Eye (tissue), 1 donor: ENCODE data around the gene BAG2.

Experiments
- DNase-seq: peaks from one replicate; pipeline ENCODE4 v3.0.0-alpha.2; 2015

BAG2 gene

GRCh38 chr6:57174511-57174907, 2.4 kb downstream of the BAG2 start:
- no peak for DNase-seq

GRCh38 chr6:57177545-57178265, 5.6 kb downstream of the BAG2 start:
- no peak for DNase-seq

GRCh38 chr6:57180596-57180995, 8.5 kb downstream of the BAG2 start:
- DNase-seq = no peak

- DNase-seq = peak; percentile 58
Observed at GRCh38 chr6:57182017-57182432, 9.9 kb downstream of the BAG2 start.

GRCh38 chr6:57183336-57183735, 11.2 kb downstream of the BAG2 start:
- no peak for DNase-seq

- DNase-seq = peak; percentile 28
Observed at GRCh38 chr6:57190140-57190539, 18.0 kb downstream of the BAG2 start.

- no peak for DNase-seq
Observed at GRCh38 chr6:57193177-57193576, 21.1 kb downstream of the BAG2 start.

GRCh38 chr6:57195457-57195856, 23.3 kb downstream of the BAG2 start:
- no peak for DNase-seq

- no peak for DNase-seq
Observed at GRCh38 chr6:57198926-57199636, 27.0 kb downstream of the BAG2 start.

GRCh38 chr6:57201718-57202117, 29.6 kb downstream of the BAG2 start:
- no peak for DNase-seq

- DNase-seq = no peak
Observed at GRCh38 chr6:57205550-57206328, 33.6 kb downstream of the BAG2 start.

GRCh38 chr6:57207141-57207540, 35.0 kb downstream of the BAG2 start:
- no peak for DNase-seq

GRCh38 chr6:57207872-57208271, 35.7 kb downstream of the BAG2 start:
- no peak for DNase-seq

GRCh38 chr6:57209030-57209429, 36.9 kb downstream of the BAG2 start:
- no peak for DNase-seq

GRCh38 chr6:57210060-57210459, 37.9 kb downstream of the BAG2 start:
- no peak for DNase-seq

- DNase-seq = no peak
Observed at GRCh38 chr6:57215260-57215659, 43.1 kb downstream of the BAG2 start.

- no peak for DNase-seq
Observed at GRCh38 chr6:57216235-57217101, 44.3 kb downstream of the BAG2 start.

GRCh38 chr6:57217270-57217669, 45.1 kb downstream of the BAG2 start:
- no peak for DNase-seq

GRCh38 chr6:57220083-57220703, 48.1 kb downstream of the BAG2 start:
- no peak for DNase-seq

- peak; percentile 88 for DNase-seq
Observed at GRCh38 chr6:57221191-57221935, 49.2 kb downstream of the BAG2 start.

- DNase-seq = peak; percentile 96
Observed at GRCh38 chr6:57221936-57222742, 50.0 kb downstream of the BAG2 start, which contains the start of gene RAB23. Gene RAB23, minus strand, starts transcription at chr6:57222307. Its CDS starts 11,927 bp downstream, at chr6:57210380.
